GM06990 (cell line): ENCODE data around the gene TRPM8.

ENCODE experiments used
- DNase-seq: peaks from one replicate; pipeline ENCODE4 v3.0.0-alpha.2; 2011; ENCODE audit not compliant: insufficient read length; ENCODE audit errors: extremely low read depth
- H3K27me3 ChIP-seq: replicated peaks from 2 replicates; pipeline ENCODE4 v1.6.0; 2011; ENCODE audit warnings: low read length; ENCODE audit not compliant: control insufficient read depth, insufficient read depth
- H3K36me3 ChIP-seq: 2 replicates; pipeline ENCODE4 v1.5.1; 2011; ENCODE audit warnings: low read length; ENCODE audit not compliant: control insufficient read depth, insufficient read depth
- H3K4me3 ChIP-seq: replicated peaks from 2 replicates; pipeline ENCODE4 v1.5.1; 2011; ENCODE audit warnings: low read depth, mild to moderate bottlenecking, control low read depth, low read length
- CTCF ChIP-seq: IDR thresholded peaks from 2 replicates; pipeline ENCODE4 v1.5.1; 2011; ENCODE audit warnings: low read length, control low read depth, mild to moderate bottlenecking, inconsistent platforms; ENCODE audit not compliant: insufficient read depth, poor library complexity, severe bottlenecking

The TRPM8 gene

GRCh38 chr2:233928594-233929351 lies 11.6 kb downstream of the TRPM8 start:
- no peak for DNase-seq
- H3K36me3 ChIP-seq, result no peaks in the 10 kb centered on the region
- no peaks in the 10 kb centered on the region; the same call in none of the 2 replicates for H3K27me3 ChIP-seq
- no peak overlapping the region for H3K4me3 ChIP-seq
- TF ChIP-seq CTCF, result peak; percentile 45

- H3K4me3 ChIP-seq, result no peak overlapping the region
- DNase-seq, result no peak
- no peaks in the 10 kb centered on the region; the same call in none of the 2 replicates for H3K27me3 ChIP-seq
- H3K36me3 ChIP-seq, result no peaks in the 10 kb centered on the region
- no peak for TF ChIP-seq CTCF
These were observed 12.3 kb downstream of the TRPM8 start for GRCh38 chr2:233929352-233930022.

- DNase-seq, result no peak
- Histone ChIP-seq H3K36me3 (no peaks in the 10 kb centered on the region), H3K4me3 (no peak overlapping the region), H3K27me3 (no peaks in the 10 kb centered on the region; the same call in 1 of the 2 replicates)
- TF ChIP-seq CTCF, result no peak
These were observed 17.4 kb downstream of the TRPM8 start for GRCh38 chr2:233934524-233934923.

- no peak for DNase-seq
- no peak for TF ChIP-seq CTCF
- Histone ChIP-seq H3K36me3 (no peaks in the 10 kb centered on the region), H3K27me3 (no peaks in the 10 kb centered on the region; the same call in 1 of the 2 replicates), H3K4me3 (no peak overlapping the region)
These were observed 18.3 kb downstream of the TRPM8 start for GRCh38 chr2:233935426-233935825.

- Histone ChIP-seq H3K27me3 (no peaks in the 10 kb centered on the region; the same call in 1 of the 2 replicates), H3K36me3 (no peaks in the 10 kb centered on the region)
These were observed 18.9 kb downstream of the TRPM8 start for GRCh38 chr2:233936089-233936488.

More at GRCh38 chr2:233936089-233936488, 18.9 kb downstream of the TRPM8 start:
- TF ChIP-seq CTCF, result no peak
- no peak for DNase-seq
- H3K4me3 ChIP-seq, result no peak overlapping the region
